Stimulated activated CD4-positive, alpha-beta T cell treated with anti-CD3 and anti-CD28 coated beads, Interleukin-4, amount 100 ng/mL, for 24 hours (primary cell): ENCODE results near the gene KAZN.

Source experiments
- DNase-seq: peaks from one replicate; pipeline ENCODE4 v3.0.0-alpha.2; 2020

KAZN gene

GRCh38 chr1:14679027-14679688 is 80.7 kb downstream of the KAZN start:
- DNase-seq: no peak

- DNase-seq: no peak
These were observed 82.7 kb downstream of the KAZN start for GRCh38 chr1:14681182-14681581.

GRCh38 chr1:14682941-14683621 is 84.6 kb downstream of the KAZN start:
- no peak for DNase-seq

GRCh38 chr1:14685078-14685477 is 86.6 kb downstream of the KAZN start:
- no peak for DNase-seq

GRCh38 chr1:14686701-14687100 is 88.2 kb downstream of the KAZN start:
- DNase-seq: no peak

GRCh38 chr1:14687147-14687546 is 88.7 kb downstream of the KAZN start:
- DNase-seq: no peak

GRCh38 chr1:14689996-14690615 is 91.6 kb downstream of the KAZN start:
- DNase-seq: no peak

- no peak for DNase-seq
These were observed 95.5 kb downstream of the KAZN start for GRCh38 chr1:14693949-14694348.

GRCh38 chr1:14694589-14694988 is 96.1 kb downstream of the KAZN start:
- DNase-seq: no peak

GRCh38 chr1:14696761-14697160 is 98.3 kb downstream of the KAZN start:
- DNase-seq: no peak

GRCh38 chr1:14697353-14697752 is 98.9 kb downstream of the KAZN start:
- no peak for DNase-seq

GRCh38 chr1:14698314-14698713 is 99.8 kb downstream of the KAZN start:
- no peak for DNase-seq

- DNase-seq: no peak
These were observed 101.1 kb downstream of the KAZN start for GRCh38 chr1:14699620-14700019.

- DNase-seq: no peak
These were observed 106.4 kb downstream of the KAZN start for GRCh38 chr1:14704846-14705245.

- no peak for DNase-seq
These were observed 107.3 kb downstream of the KAZN start for GRCh38 chr1:14705824-14706223.

- no peak for DNase-seq
These were observed 108.1 kb downstream of the KAZN start for GRCh38 chr1:14706631-14707030.

GRCh38 chr1:14707531-14708445 is 109.3 kb downstream of the KAZN start:
- DNase-seq: no peak

- DNase-seq: no peak
These were observed 111.8 kb downstream of the KAZN start for GRCh38 chr1:14710331-14710730.

GRCh38 chr1:14712136-14712535 is 113.7 kb downstream of the KAZN start:
- no peak for DNase-seq

- DNase-seq: no peak
These were observed 114.6 kb downstream of the KAZN start for GRCh38 chr1:14713077-14713476.

GRCh38 chr1:14715266-14715665 is 116.8 kb downstream of the KAZN start:
- DNase-seq: no peak

GRCh38 chr1:14715802-14716201 is 117.3 kb downstream of the KAZN start:
- DNase-seq: no peak

GRCh38 chr1:14716474-14716873 is 118.0 kb downstream of the KAZN start:
- DNase-seq: no peak
